ENCODE results near the gene JSRP1.

Gene JSRP1

GRCh38 chr19:2207008-2207407 lies 49.2 kb downstream of the JSRP1 start:
- no peak for DNase-seq (ENCODE audit: low read depth)
- TF ChIP-seq CTCF (conservative IDR thresholded peaks at IDR 0.05; ENCODE audit: control insufficient read depth, insufficient read depth, low read depth, low read length) = no peak
- H3K4me3 ChIP-seq (ENCODE audit: control insufficient read depth, low read depth, low read length) = no peak overlapping the region

- no peak for TF ChIP-seq CTCF (conservative IDR thresholded peaks at IDR 0.05; ENCODE audit: control insufficient read depth, insufficient read depth, low read depth, low read length)
- no peak overlapping the region for H3K4me3 ChIP-seq (ENCODE audit: control insufficient read depth, low read depth, low read length)
- no peak for DNase-seq (ENCODE audit: low read depth)
These were observed 53.9 kb downstream of the JSRP1 start for GRCh38 chr19:2202366-2202765.
